Measurements from ENCODE around the gene CLCN4.

DNA sequence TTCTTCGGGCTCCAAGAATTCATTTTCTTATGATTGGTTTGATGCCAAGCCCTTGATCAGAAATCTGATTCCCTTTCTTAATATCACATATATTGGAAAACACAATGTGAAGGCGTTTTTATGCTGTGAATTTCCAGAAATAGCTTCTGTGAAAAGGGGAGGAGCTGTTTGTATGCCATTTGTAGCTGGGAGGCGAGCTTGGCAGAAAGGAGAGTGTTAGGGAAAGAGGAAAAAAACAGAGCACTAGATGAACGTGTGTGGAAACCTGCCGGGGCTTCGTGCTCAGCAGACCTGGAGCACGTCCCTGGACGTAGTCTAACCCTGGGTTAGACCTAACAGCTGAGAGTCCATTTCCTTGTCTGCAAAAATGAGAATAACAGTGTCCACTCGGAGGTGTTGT lies 3.4 kb downstream of the CLCN4 start:
- TF ChIP-seq, protein P1, sequence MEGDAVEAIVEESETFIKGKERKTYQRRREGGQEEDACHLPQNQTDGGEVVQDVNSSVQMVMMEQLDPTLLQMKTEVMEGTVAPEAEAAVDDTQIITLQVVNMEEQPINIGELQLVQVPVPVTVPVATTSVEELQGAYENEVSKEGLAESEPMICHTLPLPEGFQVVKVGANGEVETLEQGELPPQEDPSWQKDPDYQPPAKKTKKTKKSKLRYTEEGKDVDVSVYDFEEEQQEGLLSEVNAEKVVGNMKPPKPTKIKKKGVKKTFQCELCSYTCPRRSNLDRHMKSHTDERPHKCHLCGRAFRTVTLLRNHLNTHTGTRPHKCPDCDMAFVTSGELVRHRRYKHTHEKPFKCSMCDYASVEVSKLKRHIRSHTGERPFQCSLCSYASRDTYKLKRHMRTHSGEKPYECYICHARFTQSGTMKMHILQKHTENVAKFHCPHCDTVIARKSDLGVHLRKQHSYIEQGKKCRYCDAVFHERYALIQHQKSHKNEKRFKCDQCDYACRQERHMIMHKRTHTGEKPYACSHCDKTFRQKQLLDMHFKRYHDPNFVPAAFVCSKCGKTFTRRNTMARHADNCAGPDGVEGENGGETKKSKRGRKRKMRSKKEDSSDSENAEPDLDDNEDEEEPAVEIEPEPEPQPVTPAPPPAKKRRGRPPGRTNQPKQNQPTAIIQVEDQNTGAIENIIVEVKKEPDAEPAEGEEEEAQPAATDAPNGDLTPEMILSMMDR (IDR thresholded peaks at IDR 0.05) = no peak
- no peak for TF ChIP-seq POLR2A (IDR thresholded peaks at IDR 0.05)
